Gastrocnemius medialis (tissue), 4 donors: ENCODE measurements around the gene SYNJ1. TPM values are rescaled to one million over a fixed set of nuclear protein-coding genes. Genes with fewer than 3 reads are reported as not detected.

Source experiments
- ATAC-seq, 2 donors: fragments of 150-250 bp; one replicate each; pipeline ENCODE4 v1.9.1; 2016
- DNase-seq, 2 donors: peaks; one replicate each; pipeline ENCODE4 v3.0.0-alpha.2; 2019
- H3K27ac ChIP-seq, 4 donors: fragments of 200-600 bp; sonication (generic); 1 replicate in 1 of 4; 2 replicates in 3 of 4; pipeline ENCODE4 v1.5.1; 2016 to 2018; ENCODE audit warnings: mild to moderate bottlenecking in 2 of 4, moderate library complexity in 1 of 4
- H3K27me3 ChIP-seq, 3 donors: fragments of 200-600 bp; sonication (generic) in 2 of 3; 1 replicate in 1 of 3; 2 replicates in 2 of 3; pipeline versions ENCODE4 v1.5.1 to v1.6.0; 2016 to 2019; ENCODE audit warnings: mild to moderate bottlenecking in 1 of 3, moderate library complexity in 1 of 3
- H3K36me3 ChIP-seq, 2 donors: fragments of 200-600 bp; sonication (generic) in 1 of 2; one replicate each; pipeline ENCODE4 v1.5.1; 2017 to 2018
- H3K4me1 ChIP-seq, 2 donors: fragments of 200-600 bp; sonication (generic) in 1 of 2; one replicate each; pipeline ENCODE4 v1.5.1; 2016 to 2017; ENCODE audit warnings: mild to moderate bottlenecking in 2 of 2
- H3K4me3 ChIP-seq, 4 donors: fragments of 200-600 bp; sonication (generic) in 3 of 4; 1 replicate in 1 of 4; 2 replicates in 3 of 4; pipeline ENCODE4 v1.5.1; 2016 to 2019; ENCODE audit warnings: mild to moderate bottlenecking in 2 of 4
- H3K9me3 ChIP-seq, 3 donors: fragments of 200-600 bp; sonication (generic) in 2 of 3; 1 replicate in 1 of 3; 2 replicates in 2 of 3; pipeline ENCODE4 v1.5.1; 2016 to 2019
- POLR2A ChIP-seq, 2 donors: fragments of 450-650 bp; IDR thresholded peaks; one replicate each; pipeline ENCODE4 v1.6.1; 2017; ENCODE audit warnings: antibody characterized with exemption in 2 of 2, mild to moderate bottlenecking in 2 of 2, moderate library complexity in 2 of 2
- in situ Hi-C, 4 donors: fragments of 200-750 bp; cut with MboI; loops; one replicate each; pipeline versions ENCODE4 v1.15.0 to v1.8.0; 2017; ENCODE audit warnings: low sequenced_read_pairs in 4 of 4
- intact Hi-C: fragments of 100-400 bp; cut with DNase I; formaldehyde crosslinking; loops from one replicate; pipeline ENCODE4 v1.15.1; 2023; ENCODE audit warnings: low total_unique reads
- total RNA-seq, 4 donors: library from RNA; depleted of rRNA; stranded (reverse); fragments of >200 nt; gene quantifications; one replicate each; pipeline versions ENCODE4 v1.1.0 to v1.2.3, GENCODE V29; 2016
- TF ChIP-seq, protein P1 (sequence below), 5 experiments: fragments of 450-650 bp in 3 of 5; fragments of 200-600 bp in 2 of 5; sonication (generic) in 2 of 5; IDR thresholded peaks in 4 of 5; conservative IDR thresholded peaks in 1 of 5; 1 replicate in 4 of 5; 2 replicates in 1 of 5; pipeline ENCODE4 v1.5.1; 2016 to 2019; ENCODE audit warnings: antibody characterized with exemption in 5 of 5, mild to moderate bottlenecking in 3 of 5, moderate library complexity in 3 of 5

Gene SYNJ1
- total RNA-seq, 4 donors from 2014 or later: 10.0 to 34.8 (median 10.8) TPM

DNA sequence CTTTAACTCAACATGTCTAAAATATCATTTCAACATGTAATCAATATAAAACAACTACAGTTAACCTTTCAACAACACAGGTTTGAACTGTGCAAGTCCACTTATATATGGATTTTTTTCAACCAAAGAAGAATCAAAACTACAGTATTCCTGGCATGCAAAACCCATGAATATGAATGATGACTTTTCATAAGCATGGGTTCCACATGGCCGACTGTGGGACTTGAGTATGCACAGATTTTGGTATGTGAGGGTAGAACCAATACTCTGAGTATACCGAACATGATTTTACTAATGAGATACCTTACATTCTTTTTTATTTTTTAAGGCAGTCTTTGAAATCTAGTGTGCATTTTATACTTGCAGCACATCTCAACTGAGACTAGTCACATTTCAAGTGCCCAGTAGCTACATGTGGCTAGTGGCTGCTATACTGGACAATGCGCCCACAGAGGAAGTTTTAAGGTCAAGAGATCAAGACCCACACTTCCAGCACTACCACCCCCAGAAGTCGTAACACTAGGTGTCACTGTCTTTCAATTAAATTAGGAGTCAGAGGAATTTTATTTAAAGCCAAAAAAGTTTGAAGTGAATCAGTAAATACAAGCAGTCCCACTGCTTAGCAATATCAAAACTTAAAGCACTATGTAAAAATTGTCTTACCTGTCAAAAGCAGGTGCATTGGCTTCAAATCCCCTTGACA lies 40.0 kb downstream of the SYNJ1 start:
- no peak for DNase-seq
- no peak overlapping the region for H3K27ac ChIP-seq
- no peaks in the 10 kb centered on the region for H3K4me1 ChIP-seq
- H3K4me3 ChIP-seq: no peak overlapping the region
- in situ Hi-C loops: no loop called here
- ATAC-seq: no peak
- TF ChIP-seq POLR2A (IDR thresholded peaks at IDR 0.05): no peak
- TF ChIP-seq, protein P1, sequence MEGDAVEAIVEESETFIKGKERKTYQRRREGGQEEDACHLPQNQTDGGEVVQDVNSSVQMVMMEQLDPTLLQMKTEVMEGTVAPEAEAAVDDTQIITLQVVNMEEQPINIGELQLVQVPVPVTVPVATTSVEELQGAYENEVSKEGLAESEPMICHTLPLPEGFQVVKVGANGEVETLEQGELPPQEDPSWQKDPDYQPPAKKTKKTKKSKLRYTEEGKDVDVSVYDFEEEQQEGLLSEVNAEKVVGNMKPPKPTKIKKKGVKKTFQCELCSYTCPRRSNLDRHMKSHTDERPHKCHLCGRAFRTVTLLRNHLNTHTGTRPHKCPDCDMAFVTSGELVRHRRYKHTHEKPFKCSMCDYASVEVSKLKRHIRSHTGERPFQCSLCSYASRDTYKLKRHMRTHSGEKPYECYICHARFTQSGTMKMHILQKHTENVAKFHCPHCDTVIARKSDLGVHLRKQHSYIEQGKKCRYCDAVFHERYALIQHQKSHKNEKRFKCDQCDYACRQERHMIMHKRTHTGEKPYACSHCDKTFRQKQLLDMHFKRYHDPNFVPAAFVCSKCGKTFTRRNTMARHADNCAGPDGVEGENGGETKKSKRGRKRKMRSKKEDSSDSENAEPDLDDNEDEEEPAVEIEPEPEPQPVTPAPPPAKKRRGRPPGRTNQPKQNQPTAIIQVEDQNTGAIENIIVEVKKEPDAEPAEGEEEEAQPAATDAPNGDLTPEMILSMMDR (IDR thresholded peaks at IDR 0.05 in 4 of 5, conservative IDR thresholded peaks at IDR 0.05 in 1 of 5): no peak
- no peaks in the 10 kb centered on the region for H3K9me3 ChIP-seq
- intact Hi-C loops: no loop called here
- H3K27me3 ChIP-seq: no peaks in the 10 kb centered on the region
- peaks cover 0 to 2% of the 10 kb centered on the region in 2 donors for H3K36me3 ChIP-seq

DNA sequence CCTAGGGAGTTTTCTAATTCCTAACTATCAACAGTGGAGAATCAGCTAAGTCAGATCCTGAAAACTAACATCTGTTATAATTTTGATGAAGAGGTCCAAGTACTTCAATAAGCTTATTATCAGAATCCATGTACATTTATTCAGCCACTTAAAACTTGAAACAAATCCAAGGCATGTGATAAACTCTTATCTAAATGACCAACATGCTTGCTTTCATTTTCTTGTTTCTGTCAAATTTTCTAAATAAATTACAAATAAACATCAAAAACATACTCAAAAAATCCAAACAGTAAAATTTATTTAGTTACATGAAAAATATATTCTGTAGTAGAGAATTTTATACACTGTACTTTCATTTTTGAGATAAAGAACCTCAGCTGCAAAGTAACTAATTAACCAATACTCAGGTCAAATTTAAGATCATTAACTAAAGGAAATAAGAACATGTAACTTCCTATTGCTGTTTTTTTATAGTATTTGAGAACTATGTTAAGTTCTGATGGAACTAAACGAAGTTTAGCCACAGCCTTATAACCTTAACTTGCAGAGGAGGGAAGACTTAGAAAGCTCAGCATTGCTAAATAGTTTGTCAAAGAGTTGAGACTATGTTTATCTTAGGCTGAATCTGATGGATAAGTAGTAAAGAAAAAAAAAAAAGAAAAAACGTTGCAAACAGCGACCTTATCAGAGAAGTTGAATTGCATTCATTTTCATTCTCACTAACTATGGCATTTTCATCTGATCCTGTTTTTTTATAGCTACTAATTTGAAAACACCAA lies 44.9 kb downstream of the SYNJ1 start:
- intact Hi-C loops: no loop called here
- DNase-seq (no peak), ATAC-seq (no peak)
- Histone ChIP-seq H3K27me3 (no peaks in the 10 kb centered on the region), H3K4me1 (no peaks in the 10 kb centered on the region), H3K36me3 (peaks cover under 1 to 6% of the 10 kb centered on the region in 2 donors), H3K27ac (no peak overlapping the region), H3K9me3 (no peaks in the 10 kb centered on the region), H3K4me3 (no peak overlapping the region)
- no peak for TF ChIP-seq POLR2A (IDR thresholded peaks at IDR 0.05)
- TF ChIP-seq, protein P1 (IDR thresholded peaks at IDR 0.05 in 4 of 5, conservative IDR thresholded peaks at IDR 0.05 in 1 of 5): no peak
- in situ Hi-C loops: no loop called here

DNA sequence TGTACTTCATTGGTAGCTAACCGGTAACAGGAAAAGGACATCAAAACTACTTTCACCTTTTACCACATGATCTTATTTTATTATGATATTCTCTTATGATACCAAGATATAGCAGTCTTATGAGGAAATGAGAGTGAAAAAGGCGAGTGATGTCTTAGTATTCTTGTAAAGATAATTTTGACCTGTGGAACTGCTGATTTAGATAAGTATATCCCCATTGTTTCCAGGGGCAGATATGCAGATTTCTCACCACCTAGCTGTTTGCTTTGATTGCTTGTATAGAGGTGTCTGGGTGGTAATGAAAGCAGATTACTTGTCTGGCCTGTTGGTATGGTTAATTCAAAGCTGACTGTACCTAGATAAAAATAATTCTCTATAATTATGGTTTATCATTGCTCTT lies 53.1 kb downstream of the SYNJ1 start:
- Histone ChIP-seq H3K4me1 (no peaks in the 10 kb centered on the region), H3K4me3 (no peak overlapping the region), H3K36me3 (peaks cover 3 to 17% of the 10 kb centered on the region in 2 donors), H3K27me3 (no peaks in the 10 kb centered on the region), H3K27ac (no peak overlapping the region), H3K9me3 (no peaks in the 10 kb centered on the region)
- intact Hi-C loops (no loop called here), in situ Hi-C loops (no loop called here)
- ATAC-seq (no peak), DNase-seq (no peak)
- TF ChIP-seq, protein P1 (IDR thresholded peaks at IDR 0.05 in 4 of 5, conservative IDR thresholded peaks at IDR 0.05 in 1 of 5): no peak
- TF ChIP-seq POLR2A (IDR thresholded peaks at IDR 0.05): no peak

DNA sequence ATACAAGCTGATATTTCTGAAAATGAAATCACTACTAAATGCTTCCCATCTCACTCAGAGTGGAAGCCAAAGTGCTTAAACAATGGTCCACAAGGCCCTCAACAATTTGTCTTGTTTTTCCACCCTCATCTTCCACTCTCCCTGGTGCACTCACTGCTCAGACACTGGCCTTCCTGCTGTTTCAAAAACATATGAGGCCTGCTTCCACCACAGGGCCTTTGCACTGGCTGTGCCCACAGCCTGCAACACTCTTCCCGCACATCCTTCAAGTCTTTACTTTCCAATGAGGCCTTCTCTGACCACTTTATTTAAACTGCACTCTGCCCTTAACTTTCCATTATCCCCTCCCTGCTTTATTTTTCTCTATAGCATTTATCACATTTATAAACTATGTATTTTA lies 53.8 kb downstream of the SYNJ1 start:
- Histone ChIP-seq H3K27me3 (no peaks in the 10 kb centered on the region), H3K4me1 (no peaks in the 10 kb centered on the region), H3K27ac (no peak overlapping the region), H3K36me3 (peaks cover 3 to 17% of the 10 kb centered on the region in 2 donors), H3K4me3 (no peak overlapping the region), H3K9me3 (no peaks in the 10 kb centered on the region)
- in situ Hi-C loops: no loop called here
- TF ChIP-seq, protein P1 (IDR thresholded peaks at IDR 0.05 in 4 of 5, conservative IDR thresholded peaks at IDR 0.05 in 1 of 5): no peak
- TF ChIP-seq POLR2A (IDR thresholded peaks at IDR 0.05): no peak
- no peak for ATAC-seq
- DNase-seq: no peak
- intact Hi-C loops: no loop called here
